ENCODE data around the gene DEDD.

DEDD gene

GRCh38 chr1:161095230-161095629, 37.2 kb downstream of the DEDD start:
- DNase-seq (ENCODE audit: low read depth), result no peak
- H3K4me3 ChIP-seq (ENCODE audit: low read length), result no peak overlapping the region
- TF ChIP-seq CTCF (conservative IDR thresholded peaks at IDR 0.05; ENCODE audit: low read length), result no peak

GRCh38 chr1:161094481-161094880, 38.0 kb downstream of the DEDD start:
- DNase-seq (ENCODE audit: low read depth), result no peak
- no peak for TF ChIP-seq CTCF (conservative IDR thresholded peaks at IDR 0.05; ENCODE audit: low read length)
- no peak overlapping the region for H3K4me3 ChIP-seq (ENCODE audit: low read length)

GRCh38 chr1:161092621-161093028, 39.8 kb downstream of the DEDD start:
- TF ChIP-seq CTCF (conservative IDR thresholded peaks at IDR 0.05; ENCODE audit: low read length), result no peak
- DNase-seq (ENCODE audit: low read depth), result no peak
- H3K4me3 ChIP-seq (ENCODE audit: low read length), result no peak overlapping the region

- TF ChIP-seq CTCF (conservative IDR thresholded peaks at IDR 0.05; ENCODE audit: low read length), result no peak
- DNase-seq (ENCODE audit: low read depth), result no peak
- H3K4me3 ChIP-seq (ENCODE audit: low read length), result no peak overlapping the region
Measured at GRCh38 chr1:161091796-161092507, 40.5 kb downstream of the DEDD start.

- DNase-seq (ENCODE audit: low read depth), result no peak
- no peak overlapping the region for H3K4me3 ChIP-seq (ENCODE audit: low read length)
- TF ChIP-seq CTCF (conservative IDR thresholded peaks at IDR 0.05; ENCODE audit: low read length), result no peak
Measured at GRCh38 chr1:161091093-161091492, 41.4 kb downstream of the DEDD start.

- TF ChIP-seq CTCF (conservative IDR thresholded peaks at IDR 0.05; ENCODE audit: low read length), result no peak
- H3K4me3 ChIP-seq (ENCODE audit: low read length), result no peak overlapping the region
- no peak for DNase-seq (ENCODE audit: low read depth)
Measured at GRCh38 chr1:161090617-161091016, 41.9 kb downstream of the DEDD start.

GRCh38 chr1:161089938-161090337, 42.5 kb downstream of the DEDD start:
- TF ChIP-seq CTCF (conservative IDR thresholded peaks at IDR 0.05; ENCODE audit: low read length), result no peak
- H3K4me3 ChIP-seq (ENCODE audit: low read length), result no peak overlapping the region
- no peak for DNase-seq (ENCODE audit: low read depth)
